ENCODE data around the gene CYB5R2.

- TF ChIP-seq, protein P1, sequence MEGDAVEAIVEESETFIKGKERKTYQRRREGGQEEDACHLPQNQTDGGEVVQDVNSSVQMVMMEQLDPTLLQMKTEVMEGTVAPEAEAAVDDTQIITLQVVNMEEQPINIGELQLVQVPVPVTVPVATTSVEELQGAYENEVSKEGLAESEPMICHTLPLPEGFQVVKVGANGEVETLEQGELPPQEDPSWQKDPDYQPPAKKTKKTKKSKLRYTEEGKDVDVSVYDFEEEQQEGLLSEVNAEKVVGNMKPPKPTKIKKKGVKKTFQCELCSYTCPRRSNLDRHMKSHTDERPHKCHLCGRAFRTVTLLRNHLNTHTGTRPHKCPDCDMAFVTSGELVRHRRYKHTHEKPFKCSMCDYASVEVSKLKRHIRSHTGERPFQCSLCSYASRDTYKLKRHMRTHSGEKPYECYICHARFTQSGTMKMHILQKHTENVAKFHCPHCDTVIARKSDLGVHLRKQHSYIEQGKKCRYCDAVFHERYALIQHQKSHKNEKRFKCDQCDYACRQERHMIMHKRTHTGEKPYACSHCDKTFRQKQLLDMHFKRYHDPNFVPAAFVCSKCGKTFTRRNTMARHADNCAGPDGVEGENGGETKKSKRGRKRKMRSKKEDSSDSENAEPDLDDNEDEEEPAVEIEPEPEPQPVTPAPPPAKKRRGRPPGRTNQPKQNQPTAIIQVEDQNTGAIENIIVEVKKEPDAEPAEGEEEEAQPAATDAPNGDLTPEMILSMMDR (IDR thresholded peaks at IDR 0.05): peak; percentile 37
- TF ChIP-seq, protein P2, sequence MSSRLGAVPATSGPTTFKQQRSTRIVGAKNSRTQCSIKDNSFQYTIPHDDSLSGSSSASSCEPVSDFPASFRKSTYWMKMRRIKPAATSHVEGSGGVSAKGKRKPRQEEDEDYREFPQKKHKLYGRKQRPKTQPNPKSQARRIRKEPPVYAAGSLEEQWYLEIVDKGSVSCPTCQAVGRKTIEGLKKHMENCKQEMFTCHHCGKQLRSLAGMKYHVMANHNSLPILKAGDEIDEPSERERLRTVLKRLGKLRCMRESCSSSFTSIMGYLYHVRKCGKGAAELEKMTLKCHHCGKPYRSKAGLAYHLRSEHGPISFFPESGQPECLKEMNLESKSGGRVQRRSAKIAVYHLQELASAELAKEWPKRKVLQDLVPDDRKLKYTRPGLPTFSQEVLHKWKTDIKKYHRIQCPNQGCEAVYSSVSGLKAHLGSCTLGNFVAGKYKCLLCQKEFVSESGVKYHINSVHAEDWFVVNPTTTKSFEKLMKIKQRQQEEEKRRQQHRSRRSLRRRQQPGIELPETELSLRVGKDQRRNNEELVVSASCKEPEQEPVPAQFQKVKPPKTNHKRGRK (CRISPR knock-in tag; IDR thresholded peaks at IDR 0.05; ENCODE audit: borderline replicate concordance): no peak
- TF ChIP-seq, protein P3, sequence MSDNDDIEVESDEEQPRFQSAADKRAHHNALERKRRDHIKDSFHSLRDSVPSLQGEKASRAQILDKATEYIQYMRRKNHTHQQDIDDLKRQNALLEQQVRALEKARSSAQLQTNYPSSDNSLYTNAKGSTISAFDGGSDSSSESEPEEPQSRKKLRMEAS (CRISPR knock-in tag; IDR thresholded peaks at IDR 0.05): peak; percentile 85
- no peak for TF ChIP-seq TCF7 (CRISPR knock-in tag; IDR thresholded peaks at IDR 0.05; ENCODE audit: low read depth)
- no peak for TF ChIP-seq CREM (CRISPR knock-in tag; IDR thresholded peaks at IDR 0.05)
- TF ChIP-seq, protein P4, sequence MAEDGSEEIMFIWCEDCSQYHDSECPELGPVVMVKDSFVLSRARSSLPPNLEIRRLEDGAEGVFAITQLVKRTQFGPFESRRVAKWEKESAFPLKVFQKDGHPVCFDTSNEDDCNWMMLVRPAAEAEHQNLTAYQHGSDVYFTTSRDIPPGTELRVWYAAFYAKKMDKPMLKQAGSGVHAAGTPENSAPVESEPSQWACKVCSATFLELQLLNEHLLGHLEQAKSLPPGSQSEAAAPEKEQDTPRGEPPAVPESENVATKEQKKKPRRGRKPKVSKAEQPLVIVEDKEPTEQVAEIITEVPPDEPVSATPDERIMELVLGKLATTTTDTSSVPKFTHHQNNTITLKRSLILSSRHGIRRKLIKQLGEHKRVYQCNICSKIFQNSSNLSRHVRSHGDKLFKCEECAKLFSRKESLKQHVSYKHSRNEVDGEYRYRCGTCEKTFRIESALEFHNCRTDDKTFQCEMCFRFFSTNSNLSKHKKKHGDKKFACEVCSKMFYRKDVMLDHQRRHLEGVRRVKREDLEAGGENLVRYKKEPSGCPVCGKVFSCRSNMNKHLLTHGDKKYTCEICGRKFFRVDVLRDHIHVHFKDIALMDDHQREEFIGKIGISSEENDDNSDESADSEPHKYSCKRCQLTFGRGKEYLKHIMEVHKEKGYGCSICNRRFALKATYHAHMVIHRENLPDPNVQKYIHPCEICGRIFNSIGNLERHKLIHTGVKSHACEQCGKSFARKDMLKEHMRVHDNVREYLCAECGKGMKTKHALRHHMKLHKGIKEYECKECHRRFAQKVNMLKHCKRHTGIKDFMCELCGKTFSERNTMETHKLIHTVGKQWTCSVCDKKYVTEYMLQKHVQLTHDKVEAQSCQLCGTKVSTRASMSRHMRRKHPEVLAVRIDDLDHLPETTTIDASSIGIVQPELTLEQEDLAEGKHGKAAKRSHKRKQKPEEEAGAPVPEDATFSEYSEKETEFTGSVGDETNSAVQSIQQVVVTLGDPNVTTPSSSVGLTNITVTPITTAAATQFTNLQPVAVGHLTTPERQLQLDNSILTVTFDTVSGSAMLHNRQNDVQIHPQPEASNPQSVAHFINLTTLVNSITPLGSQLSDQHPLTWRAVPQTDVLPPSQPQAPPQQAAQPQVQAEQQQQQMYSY (CRISPR knock-in tag; IDR thresholded peaks at IDR 0.05): no peak
- no peak for TF ChIP-seq JUN (CRISPR knock-in tag; IDR thresholded peaks at IDR 0.05)
- TF ChIP-seq, protein P5, sequence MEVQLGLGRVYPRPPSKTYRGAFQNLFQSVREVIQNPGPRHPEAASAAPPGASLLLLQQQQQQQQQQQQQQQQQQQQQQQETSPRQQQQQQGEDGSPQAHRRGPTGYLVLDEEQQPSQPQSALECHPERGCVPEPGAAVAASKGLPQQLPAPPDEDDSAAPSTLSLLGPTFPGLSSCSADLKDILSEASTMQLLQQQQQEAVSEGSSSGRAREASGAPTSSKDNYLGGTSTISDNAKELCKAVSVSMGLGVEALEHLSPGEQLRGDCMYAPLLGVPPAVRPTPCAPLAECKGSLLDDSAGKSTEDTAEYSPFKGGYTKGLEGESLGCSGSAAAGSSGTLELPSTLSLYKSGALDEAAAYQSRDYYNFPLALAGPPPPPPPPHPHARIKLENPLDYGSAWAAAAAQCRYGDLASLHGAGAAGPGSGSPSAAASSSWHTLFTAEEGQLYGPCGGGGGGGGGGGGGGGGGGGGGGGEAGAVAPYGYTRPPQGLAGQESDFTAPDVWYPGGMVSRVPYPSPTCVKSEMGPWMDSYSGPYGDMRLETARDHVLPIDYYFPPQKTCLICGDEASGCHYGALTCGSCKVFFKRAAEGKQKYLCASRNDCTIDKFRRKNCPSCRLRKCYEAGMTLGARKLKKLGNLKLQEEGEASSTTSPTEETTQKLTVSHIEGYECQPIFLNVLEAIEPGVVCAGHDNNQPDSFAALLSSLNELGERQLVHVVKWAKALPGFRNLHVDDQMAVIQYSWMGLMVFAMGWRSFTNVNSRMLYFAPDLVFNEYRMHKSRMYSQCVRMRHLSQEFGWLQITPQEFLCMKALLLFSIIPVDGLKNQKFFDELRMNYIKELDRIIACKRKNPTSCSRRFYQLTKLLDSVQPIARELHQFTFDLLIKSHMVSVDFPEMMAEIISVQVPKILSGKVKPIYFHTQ (CRISPR knock-in tag; IDR thresholded peaks at IDR 0.05): no peak
- TF ChIP-seq EMX1 (CRISPR knock-in tag; IDR thresholded peaks at IDR 0.05): no peak
- no peak for TF ChIP-seq ZNF423 (CRISPR knock-in tag; IDR thresholded peaks at IDR 0.05)
- TF ChIP-seq ZBTB21 (CRISPR knock-in tag; IDR thresholded peaks at IDR 0.05; ENCODE audit: borderline replicate concordance): no peak
Observed at GRCh38 chr11:7657306-7658025, 15.8 kb downstream of the CYB5R2 start.
